A204.1 (cell line): Measurements from ENCODE around the gene DDX27.

Experiments used
- FAIRE-seq: peaks from 2 replicates; lab custom pipeline; 2012; peaks lifted over from hg19 to GRCh38; lab: Jason Lieb, UNC

The DDX27 gene

GRCh38 chr20:49291200-49291599 is 72.0 kb downstream of the DDX27 start:
- no peak for FAIRE-seq

- no peak for FAIRE-seq
Observed at GRCh38 chr20:49292010-49292409, 72.8 kb downstream of the DDX27 start.

- FAIRE-seq: no peak
Observed at GRCh38 chr20:49293122-49293521, 73.9 kb downstream of the DDX27 start.
